WTC11 (cell line): ENCODE results near the gene CTNNAL1. TPM values are rescaled to one million over a fixed set of nuclear protein-coding genes. Genes with fewer than 3 reads are reported as not detected.

Experiments
- ATAC-seq: fragments of 200-7000 bp; cut with Tn5 transposase; 2 replicates; pipeline ENCODE4 v1.10.0; 2021; ENCODE audit warnings: mild to moderate bottlenecking, moderate library complexity
- CTCF ChIA-PET: fragments of 300-600 bp; sonication (Branson Sonifier 250); formaldehyde crosslinking; loops from one replicate; lab custom pipeline; 2021; ENCODE audit warnings: antibody characterized with exemption; lab: Charles Lee
- POLR2A ChIA-PET: fragments of 350-600 bp; sonication (Branson Sonifier 250); formaldehyde crosslinking; loops from one replicate; lab custom pipeline; 2021; ENCODE audit warnings: antibody characterized with exemption; lab: Charles Lee
- DNase-seq: peaks from one replicate; pipeline ENCODE4 v3.0.0; 2021; ENCODE audit warnings: low spot score
- H3K27ac Mint-ChIP-seq: 2 replicates; pipeline ENCODE4 v1.8.0; 2021; ENCODE audit warnings: mixed read lengths
- H3K27me3 Mint-ChIP-seq: 2 replicates; pipeline ENCODE4 v1.8.0; 2021; ENCODE audit warnings: low read depth, mild to moderate bottlenecking, moderate library complexity, mixed read lengths
- H3K36me3 Mint-ChIP-seq: 2 replicates; pipeline ENCODE4 v1.8.0; 2021; ENCODE audit warnings: mixed read lengths
- H3K4me1 Mint-ChIP-seq: 2 replicates; pipeline ENCODE4 v1.8.0; 2022; ENCODE audit warnings: mixed read lengths
- H3K4me3 Mint-ChIP-seq: 2 replicates; pipeline ENCODE4 v1.8.0; 2021; ENCODE audit warnings: mild to moderate bottlenecking, moderate library complexity, mixed read lengths
- H3K9me3 Mint-ChIP-seq: 2 replicates; pipeline ENCODE4 v1.8.0; 2021; ENCODE audit warnings: mixed read lengths
- EMX1 ChIP-seq: fragments of 250-450 bp; sonication (Bioruptor Pico); IDR thresholded peaks from 2 replicates; pipeline ENCODE4 v1.8.0; 2021; ENCODE audit warnings: mild to moderate bottlenecking
- IRF1 ChIP-seq: sonication (generic); formaldehyde crosslinking; IDR thresholded peaks from 2 replicates; pipeline ENCODE4 v1.8.0; 2023; ENCODE audit warnings: missing genetic modification reagents
- JUN ChIP-seq: sonication (generic); formaldehyde crosslinking; IDR thresholded peaks from 2 replicates; pipeline ENCODE4 v1.8.0; 2023; ENCODE audit warnings: mild to moderate bottlenecking, missing genetic modification reagents
- MXD4 ChIP-seq: fragments of 250-450 bp; sonication (Bioruptor Pico); IDR thresholded peaks from 2 replicates; pipeline ENCODE4 v1.8.0; 2021; ENCODE audit warnings: mild to moderate bottlenecking, moderate library complexity, borderline replicate concordance
- NFATC4 ChIP-seq: fragments of 250-450 bp; sonication (Bioruptor Pico); IDR thresholded peaks from 2 replicates; pipeline ENCODE4 v1.9.0; 2021; ENCODE audit warnings: mild to moderate bottlenecking
- NFYB ChIP-seq: sonication (generic); formaldehyde crosslinking; conservative IDR thresholded peaks from 2 replicates; pipeline ENCODE4 v1.8.0; 2022; ENCODE audit warnings: low read depth, missing genetic modification reagents
- OVOL2 ChIP-seq: fragments of 250-450 bp; sonication (Bioruptor Pico); IDR thresholded peaks from 2 replicates; pipeline ENCODE4 v1.9.0; 2021; ENCODE audit warnings: mild to moderate bottlenecking, borderline replicate concordance
- RORB ChIP-seq: fragments of 250-450 bp; sonication (Bioruptor Pico); IDR thresholded peaks from 2 replicates; pipeline ENCODE4 v1.9.0; 2021; ENCODE audit warnings: mild to moderate bottlenecking
- TCF7 ChIP-seq: sonication (generic); formaldehyde crosslinking; IDR thresholded peaks from 2 replicates; pipeline ENCODE4 v1.8.0; 2022; ENCODE audit warnings: mild to moderate bottlenecking, low read depth, missing genetic modification reagents, moderate library complexity
- ZMAT4 ChIP-seq: fragments of 250-450 bp; sonication (Bioruptor Pico); IDR thresholded peaks from 2 replicates; pipeline ENCODE4 v1.9.0; 2021; ENCODE audit warnings: mild to moderate bottlenecking
- ZNF219 ChIP-seq: sonication (generic); formaldehyde crosslinking; IDR thresholded peaks from 2 replicates; pipeline ENCODE4 v1.8.0; 2023; ENCODE audit warnings: missing genetic modification reagents, mild to moderate bottlenecking, borderline replicate concordance
- ZNF232 ChIP-seq: sonication (generic); formaldehyde crosslinking; IDR thresholded peaks from 2 replicates; pipeline ENCODE4 v1.8.0; 2022; ENCODE audit warnings: mild to moderate bottlenecking, missing genetic modification reagents
- ZNF396 ChIP-seq: fragments of 250-450 bp; sonication (Bioruptor Pico); IDR thresholded peaks from 2 replicates; pipeline ENCODE4 v1.8.0; 2021; ENCODE audit warnings: mild to moderate bottlenecking, moderate library complexity, borderline replicate concordance
- ZNF416 ChIP-seq: fragments of 250-450 bp; sonication (Bioruptor Pico); IDR thresholded peaks from 2 replicates; pipeline ENCODE4 v1.9.0; 2021; ENCODE audit warnings: mild to moderate bottlenecking, inconsistent platforms
- ZSCAN18 ChIP-seq: fragments of 250-450 bp; sonication (Bioruptor Pico); IDR thresholded peaks from 2 replicates; pipeline ENCODE4 v2.1.2; 2022; ENCODE audit warnings: mild to moderate bottlenecking, moderate library complexity
- total RNA-seq: library from RNA; stranded (reverse); gene quantifications from 3 replicates; pipeline ENCODE4 v1.2.3, GENCODE V29; 2021
- TF ChIP-seq, protein P1 (sequence below): sonication (generic); formaldehyde crosslinking; IDR thresholded peaks from 2 replicates; pipeline ENCODE4 v1.8.1; 2023; ENCODE audit warnings: mild to moderate bottlenecking, moderate library complexity, missing genetic modification reagents
- TF ChIP-seq, protein P2 (sequence below): sonication (generic); formaldehyde crosslinking; conservative IDR thresholded peaks from 2 replicates; pipeline ENCODE4 v1.8.1; 2022; ENCODE audit warnings: mild to moderate bottlenecking, missing genetic modification reagents
- TF ChIP-seq, protein P3 (sequence below): sonication (generic); formaldehyde crosslinking; IDR thresholded peaks from 2 replicates; pipeline ENCODE4 v1.8.0; 2022; ENCODE audit warnings: mild to moderate bottlenecking, missing genetic modification reagents
- TF ChIP-seq, protein P4 (sequence below): sonication (generic); formaldehyde crosslinking; IDR thresholded peaks from 2 replicates; pipeline ENCODE4 v1.8.0; 2022; ENCODE audit warnings: missing genetic modification reagents
- TF ChIP-seq, protein P5 (sequence below): sonication (generic); formaldehyde crosslinking; IDR thresholded peaks from 2 replicates; pipeline ENCODE4 v1.8.1; 2022; ENCODE audit warnings: missing genetic modification reagents, borderline replicate concordance
- TF ChIP-seq, protein P6 (sequence below): fragments of 250-450 bp; sonication (Bioruptor Pico); conservative IDR thresholded peaks from 2 replicates; pipeline ENCODE4 v1.9.0; 2021; ENCODE audit warnings: mild to moderate bottlenecking

Gene CTNNAL1
- total RNA-seq, 1 experiment from 2014 or later, result 53.1 TPM

- TF ChIP-seq IRF1 (no peak), ZNF232 (CRISPR knock-in tag) (no peak), OVOL2 (CRISPR knock-in tag) (no peak), ZMAT4 (CRISPR knock-in tag) (no peak), ZNF396 (CRISPR knock-in tag) (no peak)
Measured at GRCh38 chr9:108910914-108911313, 102.4 kb downstream of the CTNNAL1 start (continued).

DNA sequence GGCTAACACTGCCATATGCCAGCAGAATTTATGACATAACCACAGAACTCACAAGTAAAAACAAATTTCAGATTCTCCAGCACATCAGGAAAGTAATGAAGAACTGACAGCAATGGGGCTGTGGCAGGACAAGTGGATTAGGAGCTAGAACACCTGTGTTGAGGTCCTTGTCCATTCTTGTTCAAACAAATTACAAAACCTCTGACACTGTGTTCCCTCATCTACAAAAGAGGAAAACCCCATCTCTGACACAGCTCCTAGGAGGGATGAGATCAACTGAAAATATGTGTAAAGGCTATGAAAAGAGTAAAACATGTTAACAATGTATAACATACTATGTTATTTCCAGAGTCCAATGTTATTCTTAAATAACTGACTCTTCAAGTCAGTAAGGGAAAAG lies 102.9 kb downstream of the CTNNAL1 start:
- no peaks in the 10 kb centered on the region for H3K4me1 Mint-ChIP-seq
- H3K27ac Mint-ChIP-seq, result no peak overlapping the region
- DNase-seq, result no peak
- POLR2A ChIA-PET, result no interaction called here
- H3K9me3 Mint-ChIP-seq, result no peaks in the 10 kb centered on the region
- H3K36me3 Mint-ChIP-seq, result peaks cover 42% of the 10 kb centered on the region
- no peak for ATAC-seq
- no peaks in the 10 kb centered on the region for H3K27me3 Mint-ChIP-seq
- CTCF ChIA-PET, result no interaction called here
- TF ChIP-seq ZSCAN18 (CRISPR knock-in tag) (no peak), ZNF219 (CRISPR knock-in tag) (no peak), TCF7 (no peak), RORB (CRISPR knock-in tag) (no peak), EMX1 (no peak), ZNF232 (CRISPR knock-in tag) (no peak), JUN (CRISPR knock-in tag) (no peak), MXD4 (CRISPR knock-in tag) (no peak), NFYB (no peak), ZNF416 (CRISPR knock-in tag) (no peak), NFATC4 (no peak)
- TF ChIP-seq, protein P1, sequence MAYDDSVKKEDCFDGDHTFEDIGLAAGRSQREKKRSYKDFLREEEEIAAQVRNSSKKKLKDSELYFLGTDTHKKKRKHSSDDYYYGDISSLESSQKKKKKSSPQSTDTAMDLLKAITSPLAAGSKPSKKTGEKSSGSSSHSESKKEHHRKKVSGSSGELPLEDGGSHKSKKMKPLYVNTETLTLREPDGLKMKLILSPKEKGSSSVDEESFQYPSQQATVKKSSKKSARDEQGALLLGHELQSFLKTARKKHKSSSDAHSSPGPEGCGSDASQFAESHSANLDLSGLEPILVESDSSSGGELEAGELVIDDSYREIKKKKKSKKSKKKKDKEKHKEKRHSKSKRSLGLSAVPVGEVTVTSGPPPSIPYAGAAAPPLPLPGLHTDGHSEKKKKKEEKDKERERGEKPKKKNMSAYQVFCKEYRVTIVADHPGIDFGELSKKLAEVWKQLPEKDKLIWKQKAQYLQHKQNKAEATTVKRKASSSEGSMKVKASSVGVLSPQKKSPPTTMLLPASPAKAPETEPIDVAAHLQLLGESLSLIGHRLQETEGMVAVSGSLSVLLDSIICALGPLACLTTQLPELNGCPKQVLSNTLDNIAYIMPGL (CRISPR knock-in tag), result no peak
- TF ChIP-seq, protein P2, sequence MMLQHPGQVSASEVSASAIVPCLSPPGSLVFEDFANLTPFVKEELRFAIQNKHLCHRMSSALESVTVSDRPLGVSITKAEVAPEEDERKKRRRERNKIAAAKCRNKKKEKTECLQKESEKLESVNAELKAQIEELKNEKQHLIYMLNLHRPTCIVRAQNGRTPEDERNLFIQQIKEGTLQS (CRISPR knock-in tag), result no peak
- TF ChIP-seq, protein P3, sequence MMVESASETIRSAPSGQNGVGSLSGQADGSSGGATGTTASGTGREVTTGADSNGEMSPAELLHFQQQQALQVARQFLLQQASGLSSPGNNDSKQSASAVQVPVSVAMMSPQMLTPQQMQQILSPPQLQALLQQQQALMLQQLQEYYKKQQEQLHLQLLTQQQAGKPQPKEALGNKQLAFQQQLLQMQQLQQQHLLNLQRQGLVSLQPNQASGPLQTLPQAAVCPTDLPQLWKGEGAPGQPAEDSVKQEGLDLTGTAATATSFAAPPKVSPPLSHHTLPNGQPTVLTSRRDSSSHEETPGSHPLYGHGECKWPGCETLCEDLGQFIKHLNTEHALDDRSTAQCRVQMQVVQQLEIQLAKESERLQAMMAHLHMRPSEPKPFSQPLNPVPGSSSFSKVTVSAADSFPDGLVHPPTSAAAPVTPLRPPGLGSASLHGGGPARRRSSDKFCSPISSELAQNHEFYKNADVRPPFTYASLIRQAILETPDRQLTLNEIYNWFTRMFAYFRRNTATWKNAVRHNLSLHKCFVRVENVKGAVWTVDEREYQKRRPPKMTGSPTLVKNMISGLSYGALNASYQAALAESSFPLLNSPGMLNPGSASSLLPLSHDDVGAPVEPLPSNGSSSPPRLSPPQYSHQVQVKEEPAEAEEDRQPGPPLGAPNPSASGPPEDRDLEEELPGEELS, result no peak
- TF ChIP-seq, protein P4, sequence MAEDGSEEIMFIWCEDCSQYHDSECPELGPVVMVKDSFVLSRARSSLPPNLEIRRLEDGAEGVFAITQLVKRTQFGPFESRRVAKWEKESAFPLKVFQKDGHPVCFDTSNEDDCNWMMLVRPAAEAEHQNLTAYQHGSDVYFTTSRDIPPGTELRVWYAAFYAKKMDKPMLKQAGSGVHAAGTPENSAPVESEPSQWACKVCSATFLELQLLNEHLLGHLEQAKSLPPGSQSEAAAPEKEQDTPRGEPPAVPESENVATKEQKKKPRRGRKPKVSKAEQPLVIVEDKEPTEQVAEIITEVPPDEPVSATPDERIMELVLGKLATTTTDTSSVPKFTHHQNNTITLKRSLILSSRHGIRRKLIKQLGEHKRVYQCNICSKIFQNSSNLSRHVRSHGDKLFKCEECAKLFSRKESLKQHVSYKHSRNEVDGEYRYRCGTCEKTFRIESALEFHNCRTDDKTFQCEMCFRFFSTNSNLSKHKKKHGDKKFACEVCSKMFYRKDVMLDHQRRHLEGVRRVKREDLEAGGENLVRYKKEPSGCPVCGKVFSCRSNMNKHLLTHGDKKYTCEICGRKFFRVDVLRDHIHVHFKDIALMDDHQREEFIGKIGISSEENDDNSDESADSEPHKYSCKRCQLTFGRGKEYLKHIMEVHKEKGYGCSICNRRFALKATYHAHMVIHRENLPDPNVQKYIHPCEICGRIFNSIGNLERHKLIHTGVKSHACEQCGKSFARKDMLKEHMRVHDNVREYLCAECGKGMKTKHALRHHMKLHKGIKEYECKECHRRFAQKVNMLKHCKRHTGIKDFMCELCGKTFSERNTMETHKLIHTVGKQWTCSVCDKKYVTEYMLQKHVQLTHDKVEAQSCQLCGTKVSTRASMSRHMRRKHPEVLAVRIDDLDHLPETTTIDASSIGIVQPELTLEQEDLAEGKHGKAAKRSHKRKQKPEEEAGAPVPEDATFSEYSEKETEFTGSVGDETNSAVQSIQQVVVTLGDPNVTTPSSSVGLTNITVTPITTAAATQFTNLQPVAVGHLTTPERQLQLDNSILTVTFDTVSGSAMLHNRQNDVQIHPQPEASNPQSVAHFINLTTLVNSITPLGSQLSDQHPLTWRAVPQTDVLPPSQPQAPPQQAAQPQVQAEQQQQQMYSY (CRISPR knock-in tag), result no peak
- TF ChIP-seq, protein P5, sequence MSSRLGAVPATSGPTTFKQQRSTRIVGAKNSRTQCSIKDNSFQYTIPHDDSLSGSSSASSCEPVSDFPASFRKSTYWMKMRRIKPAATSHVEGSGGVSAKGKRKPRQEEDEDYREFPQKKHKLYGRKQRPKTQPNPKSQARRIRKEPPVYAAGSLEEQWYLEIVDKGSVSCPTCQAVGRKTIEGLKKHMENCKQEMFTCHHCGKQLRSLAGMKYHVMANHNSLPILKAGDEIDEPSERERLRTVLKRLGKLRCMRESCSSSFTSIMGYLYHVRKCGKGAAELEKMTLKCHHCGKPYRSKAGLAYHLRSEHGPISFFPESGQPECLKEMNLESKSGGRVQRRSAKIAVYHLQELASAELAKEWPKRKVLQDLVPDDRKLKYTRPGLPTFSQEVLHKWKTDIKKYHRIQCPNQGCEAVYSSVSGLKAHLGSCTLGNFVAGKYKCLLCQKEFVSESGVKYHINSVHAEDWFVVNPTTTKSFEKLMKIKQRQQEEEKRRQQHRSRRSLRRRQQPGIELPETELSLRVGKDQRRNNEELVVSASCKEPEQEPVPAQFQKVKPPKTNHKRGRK, result no peak
- TF ChIP-seq, protein P6, sequence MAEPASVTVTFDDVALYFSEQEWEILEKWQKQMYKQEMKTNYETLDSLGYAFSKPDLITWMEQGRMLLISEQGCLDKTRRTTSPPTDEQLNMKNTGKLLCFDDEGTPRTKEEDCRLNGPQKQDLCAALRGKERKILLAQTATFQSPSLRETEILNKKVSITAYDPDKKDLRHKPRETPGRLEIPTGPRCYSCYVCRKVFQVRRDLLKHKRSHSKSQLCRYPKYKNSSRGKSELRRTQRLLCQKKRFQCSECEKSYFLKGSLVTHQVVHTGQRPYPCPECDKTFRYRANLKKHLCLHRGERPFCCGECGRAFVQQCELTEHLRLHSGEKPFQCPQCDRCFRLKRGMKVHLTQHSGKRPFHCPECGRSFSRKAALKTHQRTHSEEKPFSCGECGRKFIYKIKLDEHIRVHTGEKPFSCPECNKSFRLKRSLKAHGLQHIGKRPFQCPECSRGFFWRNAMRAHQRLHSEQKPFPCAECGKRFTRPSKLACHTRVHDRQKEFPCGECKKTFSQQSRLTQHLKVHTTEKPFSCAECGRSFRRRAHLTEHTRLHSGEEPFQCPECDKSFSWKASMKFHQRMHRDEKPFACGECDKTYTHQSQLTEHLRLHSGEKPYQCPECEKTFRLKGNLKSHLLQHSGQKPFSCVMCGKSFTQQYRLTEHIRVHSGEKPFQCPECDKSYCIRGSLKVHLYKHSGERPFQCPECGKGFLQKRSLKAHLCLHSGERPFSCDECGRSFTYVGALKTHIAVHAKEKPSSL (CRISPR knock-in tag), result no peak
- no peak overlapping the region for H3K4me3 Mint-ChIP-seq
